ENCODE data around the gene DBNDD1. TPM values are rescaled to one million over a fixed set of nuclear protein-coding genes. Genes with fewer than 3 reads are reported as not detected.

Gene DBNDD1
- total RNA-seq, 1 experiment from 2014 or later, result 60.2 TPM

GRCh38 chr16:90027611-90028010 is 8.4 kb upstream of the DBNDD1 start:
- DNase-seq (ENCODE audit: low read depth, low spot score) (no peak), ATAC-seq (no peak)
- Histone ChIP-seq H3K9me2 (ENCODE audit: insufficient read depth) (no peaks in the 10 kb centered on the region), H3K79me2 (ENCODE audit: insufficient read depth, low read length) (peaks cover 48% of the 10 kb centered on the region), H3K4me2 (ENCODE audit: low read length) (no peak overlapping the region), H3K9me3 (ENCODE audit: control insufficient read depth in 1 of 2, insufficient read depth in 1 of 2, low read depth in 1 of 2, low read length in 2 of 2) (no peaks in the 10 kb centered on the region; a peak in 1 of 4 replicates), H3K4me3 (replicated peaks in 1 of 2; ENCODE audit: low read depth in 1 of 2, low read length in 2 of 2) (no peak overlapping the region), H3K9ac (ENCODE audit: low read length) (no peak overlapping the region), H3K36me3 (ENCODE audit: control insufficient read depth in 1 of 2, insufficient read depth in 2 of 2, low read length in 2 of 2) (peaks cover 17 to 26% of the 10 kb centered on the region in 2 experiments), H3K27me3 (ENCODE audit: insufficient read depth, low read length) (no peaks in the 10 kb centered on the region), H3K27ac (ENCODE audit: low read depth, low read length) (no peak overlapping the region), H3K4me1 (ENCODE audit: control insufficient read depth in 1 of 2, insufficient read depth in 2 of 2, low read length in 2 of 2) (peaks cover 4 to 10% of the 10 kb centered on the region in 2 experiments; a peak in 3 of 4 replicates), H2AFZ (ENCODE audit: low read depth, low read length, poor library complexity, severe bottlenecking) (no peak overlapping the region), H4K20me1 (ENCODE audit: insufficient read depth) (no peaks in the 10 kb centered on the region)
- TF ChIP-seq POLR2A (IDR thresholded peaks at IDR 0.05; ENCODE audit: borderline replicate concordance, extremely low read depth, insufficient read depth, insufficient read length) (no peak), JUND (IDR thresholded peaks at IDR 0.05) (no peak), EZH2phosphoT487 (IDR thresholded peaks at IDR 0.05; ENCODE audit: borderline replicate concordance) (no peak), ZFX (IDR thresholded peaks at IDR 0.05) (no peak), RAD21 (IDR thresholded peaks at IDR 0.05; ENCODE audit: low read depth) (no peak), ELF1 (IDR thresholded peaks at IDR 0.05; ENCODE audit: borderline replicate concordance, low read depth) (no peak), CTCF (IDR thresholded peaks at IDR 0.05 in 2 of 3, conservative IDR thresholded peaks at IDR 0.05 in 1 of 3; ENCODE audit: borderline replicate concordance in 1 of 3, insufficient read depth in 1 of 3, low read depth in 2 of 3, low read length in 2 of 3) (no peak), EZH2 (IDR thresholded peaks at IDR 0.05) (no peak), FOSL1 (IDR thresholded peaks at IDR 0.05; ENCODE audit: low read depth) (no peak), SP1 (IDR thresholded peaks at IDR 0.05; ENCODE audit: low read depth) (no peak), TCF7L2 (IDR thresholded peaks at IDR 0.05; ENCODE audit: borderline replicate concordance, extremely low read depth, insufficient read depth, insufficient read length) (no peak), ZBTB33 (IDR thresholded peaks at IDR 0.05; ENCODE audit: extremely low read depth, insufficient replicate concordance, low read length) (no peak), YY1 (IDR thresholded peaks at IDR 0.05; ENCODE audit: extremely low read depth, insufficient replicate concordance, low read depth, low read length) (no peak), POLR2AphosphoS5 (IDR thresholded peaks at IDR 0.05; ENCODE audit: low read depth, low read length) (no peak), CEBPB (IDR thresholded peaks at IDR 0.05; ENCODE audit: low read depth) (no peak), SIN3A (IDR thresholded peaks at IDR 0.05; ENCODE audit: low read depth) (no peak), REST (IDR thresholded peaks at IDR 0.05; ENCODE audit: low read depth) (no peak)
- TF ChIP-seq, protein P1, sequence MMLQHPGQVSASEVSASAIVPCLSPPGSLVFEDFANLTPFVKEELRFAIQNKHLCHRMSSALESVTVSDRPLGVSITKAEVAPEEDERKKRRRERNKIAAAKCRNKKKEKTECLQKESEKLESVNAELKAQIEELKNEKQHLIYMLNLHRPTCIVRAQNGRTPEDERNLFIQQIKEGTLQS (IDR thresholded peaks at IDR 0.05), result no peak
- RAD21 ChIA-PET (ENCODE audit: low non-redundant PET in 1 of 2, low total read pairs in 2 of 2, uncharacterized antibody in 2 of 2, unreplicated experiment in 2 of 2), result no interaction called here
- BruUV-seq (replicated peaks), result no TSS peak
- CTCF ChIA-PET, result no interaction called here
- intact Hi-C loops (cut with micrococcal nuclease), result no loop called here
- POLR2A ChIA-PET, result no interaction called here
